Stimulated activated CD4-positive, alpha-beta T cell treated with anti-CD3 and anti-CD28 coated beads, Interleukin-2, amount 100 ng/mL, for 48 hours (primary cell): ENCODE measurements around the gene TDRD5.

Source experiments
- DNase-seq, 2 donors: peaks; one replicate each; pipeline ENCODE4 v3.0.0-alpha.2; 2020

TDRD5 gene, protein sequence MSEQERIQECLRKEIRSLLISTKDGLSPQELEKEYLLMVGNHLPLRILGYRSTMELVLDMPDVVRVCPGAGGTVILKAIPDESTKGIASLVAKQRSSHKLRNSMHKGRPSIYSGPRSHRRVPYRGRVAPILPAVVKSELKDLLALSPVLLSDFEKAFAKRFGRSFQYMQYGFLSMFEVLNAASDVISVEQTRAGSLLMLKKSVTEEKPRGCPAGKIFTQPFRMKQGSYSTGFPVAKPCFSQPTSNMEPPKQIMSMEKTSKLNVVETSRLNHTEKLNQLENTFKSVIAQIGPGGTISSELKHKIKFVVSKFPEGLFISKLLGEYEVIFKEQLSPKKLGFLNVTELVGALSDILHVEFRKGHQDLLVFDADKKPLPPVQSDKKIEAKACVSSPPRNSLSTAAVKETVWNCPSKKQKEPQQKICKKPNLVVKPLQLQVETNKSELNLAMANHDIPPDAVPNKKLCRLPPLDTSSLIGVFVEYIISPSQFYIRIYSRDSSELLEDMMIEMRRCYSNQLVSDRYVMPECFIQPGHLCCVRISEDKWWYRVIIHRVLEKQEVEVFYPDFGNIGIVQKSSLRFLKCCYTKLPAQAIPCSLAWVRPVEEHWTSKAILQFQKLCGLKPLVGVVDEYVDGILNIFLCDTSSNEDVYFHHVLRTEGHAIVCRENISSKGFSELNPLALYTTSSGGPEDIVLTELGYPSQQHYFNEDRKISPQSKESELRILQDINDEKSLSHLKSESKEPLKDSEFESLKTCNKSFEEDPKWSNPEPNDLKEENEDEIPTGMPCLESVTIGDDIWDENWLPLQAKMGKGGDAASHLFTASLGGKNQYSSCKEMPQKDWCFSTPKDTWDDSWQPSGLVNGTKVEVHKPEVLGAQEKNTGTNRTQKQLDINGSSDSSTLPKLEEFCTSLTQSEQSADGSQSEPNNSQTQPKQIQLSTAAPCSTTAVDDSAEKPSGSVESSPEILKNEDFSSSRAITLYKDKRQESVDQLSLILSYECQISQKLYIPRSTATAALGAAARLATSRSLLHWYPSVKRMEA

DNA sequence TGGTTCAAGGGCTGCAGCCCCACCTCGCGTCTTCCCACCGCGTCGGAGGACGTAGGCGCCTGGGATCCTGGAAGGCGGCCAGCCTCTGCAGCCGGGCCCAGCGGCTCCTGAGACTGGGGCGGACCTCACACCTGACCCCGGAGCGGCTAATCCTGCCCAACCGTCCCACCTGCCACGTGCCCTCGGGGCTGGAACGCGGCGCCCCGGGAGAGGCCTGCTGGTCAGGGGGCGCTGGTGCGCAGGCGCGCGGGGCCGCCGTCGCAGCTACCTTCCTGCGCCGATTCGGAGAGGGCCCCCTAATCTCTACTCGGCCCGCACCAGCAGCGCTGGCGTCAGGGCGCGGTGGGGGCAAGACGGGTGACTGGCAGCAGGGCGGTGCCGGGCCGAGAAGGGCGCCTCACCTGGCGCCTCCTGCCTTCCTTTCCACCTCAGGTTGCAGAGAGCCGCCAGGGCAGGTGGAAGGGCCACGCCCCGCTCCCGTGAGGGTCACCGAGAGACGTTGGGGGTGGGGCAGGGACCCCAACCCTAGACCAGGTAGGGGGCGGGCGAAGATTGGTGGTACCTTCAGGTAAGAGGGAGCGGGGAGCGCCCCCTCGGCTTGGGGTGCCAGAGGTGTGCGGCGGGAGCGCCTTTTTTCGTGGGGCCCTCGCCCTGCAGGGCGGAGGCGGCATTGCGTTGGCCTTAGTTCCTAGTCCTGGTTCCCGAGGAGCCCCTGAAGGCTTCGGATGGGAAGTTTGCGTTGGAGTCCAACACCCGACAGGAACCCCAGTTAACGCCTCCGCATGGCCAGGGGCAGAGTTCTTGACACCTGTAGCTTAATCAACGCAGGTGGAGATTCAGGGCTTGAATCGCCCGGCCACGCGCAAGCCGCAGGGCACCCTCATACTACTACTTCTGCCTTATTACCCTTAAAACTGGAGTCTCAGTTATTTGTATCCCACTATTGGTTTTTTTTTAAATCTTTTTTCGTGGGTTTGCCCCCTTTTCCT is at the start of gene TDRD5:
TDRD5 (plus strand) TSS at position 241 of the 989 bp plus-strand sequence. CDS start 784 bp downstream, outside the sequence.
- no peak for DNase-seq

DNA sequence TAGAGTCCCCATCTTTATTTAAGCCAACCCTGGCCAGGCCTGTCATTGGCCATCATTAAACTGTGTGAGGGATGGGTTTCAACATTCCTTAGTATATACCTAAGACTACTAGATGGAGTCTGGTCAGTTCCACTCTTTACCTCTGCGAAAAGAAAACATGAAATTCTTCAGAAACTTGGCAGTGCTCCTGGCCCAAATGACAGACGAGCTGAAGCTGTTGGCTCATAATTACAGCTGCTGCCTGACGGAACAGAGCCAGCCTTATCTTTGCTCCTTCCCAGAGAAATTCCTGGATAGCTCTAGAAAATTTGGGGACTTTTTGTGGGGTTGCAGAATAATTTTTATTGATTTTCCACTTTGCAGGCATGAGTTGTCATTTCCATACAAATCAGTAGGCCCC is 46.3 kb upstream of the TDRD5 start:
- no peak for DNase-seq

DNA sequence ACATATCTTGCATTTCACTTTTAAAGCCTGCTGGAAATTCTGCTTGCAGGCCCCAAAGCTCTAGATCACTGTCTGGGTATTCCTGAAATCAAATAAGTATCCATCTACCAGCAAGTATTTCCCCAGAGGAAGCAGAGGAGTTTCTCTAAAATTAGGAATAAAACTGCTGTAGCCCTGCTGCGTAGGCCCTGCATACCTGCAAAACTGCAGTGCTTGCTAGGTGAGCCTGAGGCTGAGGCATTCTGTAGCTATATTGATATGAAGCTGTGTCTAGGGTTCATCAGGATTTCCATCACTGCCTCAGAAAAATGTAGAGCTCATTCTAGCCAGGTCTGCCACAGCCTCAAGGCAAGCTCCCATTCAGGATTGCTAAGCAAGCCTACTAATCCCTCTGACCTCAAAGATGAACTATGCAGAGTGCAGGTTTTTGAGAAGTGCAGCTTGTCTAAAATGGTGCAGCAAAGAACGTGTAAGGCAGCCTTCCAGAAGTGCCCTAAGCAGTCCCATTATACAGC is 44.6 kb upstream of the TDRD5 start:
- no peak for DNase-seq

DNA sequence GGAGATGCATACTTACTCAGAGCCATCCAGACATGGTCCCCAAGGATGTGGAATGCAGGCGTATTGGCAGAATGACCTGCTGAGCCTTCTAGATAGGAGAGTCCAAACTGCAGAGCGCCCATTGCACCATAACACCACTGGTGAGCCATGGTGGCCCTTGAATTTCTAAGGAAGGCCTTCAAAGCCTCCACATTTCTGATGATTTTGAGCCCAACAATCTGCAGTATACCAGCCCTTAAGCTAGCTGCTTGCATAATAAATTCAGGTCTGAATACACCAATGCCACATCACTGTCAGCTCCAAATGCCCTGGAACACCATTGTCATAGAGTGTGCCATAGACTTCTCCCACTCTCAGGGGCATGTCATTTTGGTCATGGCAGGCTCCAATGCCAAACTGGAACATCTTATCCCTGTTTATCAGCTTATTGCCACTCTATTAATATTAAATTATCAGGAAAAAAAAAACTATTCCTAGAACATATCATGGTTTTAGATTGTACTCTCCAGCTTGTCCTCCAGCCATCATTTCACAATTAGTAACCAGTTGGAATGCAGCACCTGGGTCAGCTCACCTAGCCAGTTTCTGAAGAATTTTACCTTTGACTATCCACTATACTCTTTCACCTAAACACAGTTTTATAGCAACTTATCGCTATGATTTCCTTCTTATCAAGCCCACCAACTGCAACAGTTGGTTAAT is 42.8 kb upstream of the TDRD5 start:
- DNase-seq: no peak

DNA sequence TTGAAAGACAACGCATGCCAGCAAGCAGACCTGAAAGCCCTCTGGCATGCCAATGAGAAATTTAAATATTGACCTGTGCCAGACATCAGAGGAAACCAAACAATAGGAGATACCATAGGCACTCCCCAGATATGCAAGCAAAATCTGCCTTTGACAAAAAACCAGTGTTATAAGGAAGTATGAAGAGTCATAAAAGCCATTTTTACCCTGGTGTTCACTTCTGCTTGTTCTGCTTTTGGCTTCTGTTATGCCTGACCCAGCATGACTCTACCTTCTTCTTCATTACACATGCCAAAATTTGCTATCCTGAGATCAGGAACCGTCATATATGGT is 42.3 kb upstream of the TDRD5 start:
- DNase-seq: no peak

DNA sequence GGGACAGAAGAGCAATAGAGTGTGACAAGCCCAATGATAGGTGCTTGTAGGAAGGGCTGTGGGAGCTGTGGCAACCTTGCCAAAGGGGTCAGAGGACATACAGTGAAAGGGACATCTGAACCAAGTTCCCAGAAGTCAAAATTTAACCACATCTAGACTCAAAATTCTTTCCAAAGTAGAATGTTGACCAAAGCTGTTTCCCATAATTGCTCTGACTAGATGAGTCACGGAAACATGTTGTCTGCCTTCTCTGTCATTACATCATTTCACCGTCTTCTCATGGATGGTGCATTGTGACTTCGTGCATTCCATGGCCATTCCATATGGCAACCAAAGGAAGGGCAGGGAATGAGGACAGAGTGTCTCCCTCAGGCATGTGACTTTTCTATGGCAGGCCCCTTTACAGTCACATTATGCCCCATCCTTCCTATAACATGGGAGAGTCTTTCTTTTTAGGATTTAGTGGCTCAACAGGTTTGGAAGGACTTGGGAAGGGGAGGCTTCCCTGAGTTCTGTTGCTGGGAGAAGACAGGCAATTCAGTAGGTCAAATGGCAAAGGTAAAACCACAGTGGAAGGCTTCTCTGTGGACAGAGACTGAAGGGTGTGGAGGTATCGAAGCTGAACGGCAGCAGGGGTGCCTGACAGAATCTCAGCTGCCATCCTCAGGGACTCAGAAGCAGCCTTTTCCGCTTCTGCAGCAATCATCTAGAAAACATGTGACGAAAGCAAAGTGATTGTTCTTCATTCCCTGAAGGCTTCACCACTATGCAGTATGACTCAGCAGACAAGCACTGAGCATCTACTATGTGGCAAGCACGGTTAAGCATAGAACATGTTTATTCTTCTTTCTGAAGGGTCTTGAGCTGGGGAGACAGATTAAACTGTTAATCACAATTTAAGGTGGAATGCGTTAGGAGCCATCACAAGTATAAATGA is 40.6 kb upstream of the TDRD5 start:
- no peak for DNase-seq

DNA sequence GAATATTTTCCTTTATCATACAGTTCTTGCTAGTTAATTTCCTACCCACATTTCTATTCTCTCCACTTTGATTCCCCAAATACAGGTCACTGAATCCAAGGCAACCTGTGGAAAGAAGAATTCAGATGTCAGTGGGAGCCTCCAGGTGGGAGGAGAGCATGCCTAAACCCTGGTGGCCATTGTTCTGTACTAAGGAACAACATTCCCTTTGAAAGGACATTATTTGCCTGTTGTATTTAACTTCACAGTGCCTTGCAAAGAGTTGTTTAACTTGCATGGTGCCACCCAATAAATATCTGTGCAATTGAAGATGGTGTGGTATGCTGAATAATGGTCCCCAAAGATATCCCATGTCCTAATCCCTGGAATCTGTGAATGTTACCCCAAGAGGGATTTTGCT is 37.2 kb upstream of the TDRD5 start:
- no peak for DNase-seq

DNA sequence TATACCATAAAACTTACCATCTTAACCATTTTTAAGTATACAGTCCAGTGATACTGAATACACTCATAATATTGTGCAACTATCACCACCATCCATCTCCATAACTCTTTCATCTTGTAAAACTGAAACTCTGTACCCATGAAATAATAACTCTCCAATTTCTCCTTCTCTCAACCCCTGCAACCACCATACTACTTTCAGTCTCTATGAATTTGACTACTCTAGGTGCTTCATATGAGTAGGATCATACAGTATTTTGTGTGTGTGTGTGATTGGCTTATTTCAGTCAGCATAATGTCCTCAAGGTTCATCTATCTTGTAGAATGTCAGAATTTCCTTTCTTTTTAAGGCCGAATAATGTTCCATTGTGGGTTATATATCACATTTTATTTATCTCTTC is 33.6 kb upstream of the TDRD5 start:
- DNase-seq: no peak

DNA sequence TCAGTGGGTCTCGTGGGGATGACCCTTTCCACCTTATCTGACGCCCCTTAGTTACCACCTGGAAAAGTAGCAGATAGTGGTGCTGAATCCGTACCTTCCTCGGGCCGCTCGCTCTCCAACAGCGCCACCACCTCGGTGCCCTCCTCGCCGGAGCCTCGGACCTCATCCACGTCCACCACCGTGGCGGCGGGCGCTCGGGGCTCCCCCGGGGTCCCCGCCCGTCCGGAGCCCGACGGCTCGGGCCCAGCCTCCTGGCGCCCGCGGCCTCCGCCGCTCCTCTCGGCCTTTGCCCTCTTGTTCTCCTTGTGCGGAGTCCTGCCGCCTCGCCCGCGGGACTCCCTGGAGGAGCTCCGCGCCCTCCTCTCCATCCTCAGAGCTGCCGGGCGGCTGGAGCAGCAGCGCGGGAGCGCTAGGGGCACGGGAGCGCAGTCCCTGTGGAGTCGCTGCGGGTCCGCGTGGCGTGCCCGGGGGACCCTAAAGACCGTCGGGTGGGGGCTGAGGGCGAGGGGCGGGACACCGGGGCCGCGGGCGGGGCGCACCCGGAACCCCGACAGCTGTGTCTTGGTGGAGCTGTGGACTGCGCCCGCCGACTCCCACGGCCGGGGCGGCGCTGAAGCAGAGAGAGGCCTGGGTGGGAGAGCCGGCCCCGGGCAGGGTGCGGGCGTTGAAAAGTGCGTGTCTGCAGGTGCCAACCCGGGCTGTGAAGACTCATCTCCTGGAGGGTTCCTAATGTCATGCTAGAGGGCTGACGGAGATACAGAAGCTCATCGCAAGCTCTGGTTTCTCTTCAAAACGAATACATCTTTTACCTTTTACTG is 15.9 kb upstream of the TDRD5 start, which contains the start of gene NPHS2:
NPHS2 (minus strand) TSS at position 452 of the 818 bp plus-strand sequence; CDS start at position 368, 84 bp downstream.
- no peak for DNase-seq

DNA sequence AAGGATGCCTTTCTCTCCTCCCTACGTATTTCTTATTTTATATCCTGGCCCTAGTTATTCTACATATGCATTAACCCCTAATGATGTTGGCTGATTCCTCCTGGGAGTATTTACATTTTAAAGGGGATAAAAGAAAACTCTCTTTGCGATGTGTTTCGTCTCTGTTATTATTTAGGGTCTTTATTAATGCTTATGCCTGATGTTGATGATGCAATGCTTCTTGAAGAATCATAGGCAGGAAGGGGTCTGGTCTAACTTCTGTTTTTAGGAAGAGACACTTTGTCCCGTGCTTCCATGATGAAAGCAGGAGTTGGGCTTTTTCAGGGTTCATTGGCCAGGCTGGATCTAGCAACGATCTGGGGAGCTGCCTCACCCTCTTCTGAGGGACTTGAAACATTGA is 15.1 kb upstream of the TDRD5 start:
- DNase-seq: no peak

DNA sequence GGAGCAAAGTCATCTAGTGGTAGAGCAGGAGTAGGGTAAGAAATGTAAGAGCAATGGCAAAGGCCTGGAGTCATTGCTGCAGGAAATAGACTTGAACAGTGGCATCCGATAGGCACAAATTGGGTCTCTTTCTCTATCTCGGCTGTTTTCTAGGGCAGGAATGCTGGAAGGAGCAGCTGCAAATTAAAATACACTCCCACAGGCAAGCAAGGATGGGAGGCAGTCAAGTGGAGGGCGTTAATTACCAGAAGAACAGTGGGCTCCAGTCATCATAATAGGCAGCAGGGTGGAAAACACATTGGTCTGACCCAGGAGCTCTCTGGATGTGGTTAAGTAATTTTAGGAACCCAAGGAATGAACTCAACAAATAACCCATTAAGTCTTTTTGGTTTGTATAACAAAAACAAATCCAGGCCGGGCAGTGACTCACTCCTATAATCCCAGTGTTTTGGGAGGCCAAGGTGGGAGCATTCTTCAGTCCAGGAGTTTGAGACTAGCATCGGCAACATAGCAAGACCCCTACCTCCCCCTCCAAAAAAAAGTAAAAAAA is 7.8 kb upstream of the TDRD5 start:
- no peak for DNase-seq

DNA sequence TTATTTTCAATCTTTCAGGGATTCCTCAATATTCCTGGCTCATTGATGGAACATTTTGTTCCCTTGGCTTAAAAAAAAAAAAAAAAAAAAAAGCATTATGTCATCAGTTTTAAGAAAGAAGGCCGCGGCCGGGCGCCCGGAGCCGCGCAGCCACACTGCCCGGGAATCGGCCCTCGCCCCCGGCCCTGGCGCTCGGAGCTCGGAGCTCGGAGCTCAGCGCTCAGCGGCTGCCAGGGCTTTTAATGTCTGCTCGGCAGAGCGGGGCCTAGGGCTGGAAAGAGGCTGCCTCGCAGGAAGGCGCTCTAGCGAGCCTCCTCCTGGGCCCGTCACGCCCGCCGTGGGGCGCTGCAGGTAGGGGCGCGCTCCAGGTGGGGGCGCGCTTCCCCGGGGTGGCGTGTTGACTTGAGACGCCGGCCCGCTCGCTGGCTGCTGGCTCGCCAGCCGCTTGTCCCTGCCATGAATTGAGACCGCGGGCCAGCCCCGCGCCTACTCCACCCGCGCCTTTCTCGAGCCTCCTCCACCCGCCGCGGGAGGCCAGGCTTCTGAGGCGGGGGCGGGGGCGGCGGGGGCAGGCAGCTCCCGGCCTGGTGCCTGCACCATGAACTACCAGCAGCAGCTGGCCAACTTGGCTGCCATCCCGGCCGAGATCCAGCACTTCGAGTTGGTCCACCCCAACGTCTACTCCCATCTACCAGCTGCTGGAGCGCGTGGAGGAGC is 5.4 kb upstream of the TDRD5 start:
- DNase-seq: peak in 1 of 2 donors; percentile 12

DNA sequence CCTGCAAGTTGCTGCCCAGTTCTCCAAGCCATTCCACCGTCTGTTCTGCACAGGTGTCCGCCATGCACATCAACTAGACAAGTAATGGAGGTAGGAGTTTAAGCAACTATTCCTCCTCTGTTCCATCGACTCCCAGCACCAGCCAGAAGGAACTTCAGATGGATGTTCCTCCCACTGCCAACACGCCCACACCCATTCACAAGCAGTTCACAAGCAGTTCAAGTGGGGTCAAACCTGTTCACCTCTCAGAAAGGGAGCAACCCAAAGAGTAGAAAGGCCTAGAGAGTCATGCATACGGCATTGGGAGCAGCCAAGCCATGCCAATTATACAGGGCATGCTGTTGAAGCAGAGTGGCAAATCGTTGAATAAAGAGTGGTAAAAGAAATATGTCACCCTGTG is 4.3 kb upstream of the TDRD5 start:
- no peak for DNase-seq

DNA sequence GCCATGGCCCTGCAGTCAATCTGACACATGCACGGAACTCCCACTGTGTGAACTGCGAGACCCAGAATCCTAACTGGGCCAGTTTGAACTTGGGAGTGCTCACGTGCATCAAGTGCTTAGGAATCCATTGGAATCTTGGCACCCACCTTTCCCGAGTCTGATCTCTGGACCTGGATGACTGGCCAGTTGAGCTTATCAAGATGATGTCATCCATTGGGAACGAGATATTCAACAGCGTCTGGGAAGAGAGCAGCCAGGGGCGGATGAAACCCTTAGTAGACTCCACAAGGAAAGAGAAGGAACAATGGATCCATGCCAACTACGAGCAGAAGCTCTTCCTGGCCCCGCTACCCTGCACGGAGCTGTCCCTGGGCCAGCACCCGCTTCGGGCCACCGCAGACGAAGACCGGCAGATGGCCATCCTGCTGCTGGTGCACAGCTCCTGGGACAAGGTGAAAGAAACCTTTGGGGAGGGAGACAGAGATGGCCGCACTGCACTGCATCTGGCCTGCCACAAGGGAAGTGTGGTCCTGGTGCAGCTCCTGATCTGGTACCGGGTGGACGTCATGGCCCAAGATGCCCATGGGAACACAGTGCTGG is 3.1 kb upstream of the TDRD5 start:
- no peak for DNase-seq

DNA sequence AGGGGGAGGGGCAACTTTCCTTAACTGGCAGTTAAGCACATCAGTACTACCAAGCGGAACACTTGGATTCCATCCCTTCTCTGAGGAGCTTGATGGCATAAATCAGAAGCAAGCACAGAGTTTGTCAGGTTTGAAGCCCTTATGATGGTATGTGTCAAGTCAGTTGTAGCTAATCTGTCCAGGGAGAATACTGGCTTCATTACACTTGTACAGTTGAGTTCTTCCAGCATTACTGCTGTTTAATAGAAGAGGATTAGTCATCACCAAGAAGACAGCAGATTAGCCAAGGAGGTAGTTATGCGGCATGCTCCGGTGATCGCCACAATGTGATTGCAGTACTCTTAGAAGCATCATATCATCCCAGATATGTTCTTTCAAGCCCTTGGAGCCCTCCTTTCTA is 2.1 kb upstream of the TDRD5 start:
- no peak for DNase-seq

DNA sequence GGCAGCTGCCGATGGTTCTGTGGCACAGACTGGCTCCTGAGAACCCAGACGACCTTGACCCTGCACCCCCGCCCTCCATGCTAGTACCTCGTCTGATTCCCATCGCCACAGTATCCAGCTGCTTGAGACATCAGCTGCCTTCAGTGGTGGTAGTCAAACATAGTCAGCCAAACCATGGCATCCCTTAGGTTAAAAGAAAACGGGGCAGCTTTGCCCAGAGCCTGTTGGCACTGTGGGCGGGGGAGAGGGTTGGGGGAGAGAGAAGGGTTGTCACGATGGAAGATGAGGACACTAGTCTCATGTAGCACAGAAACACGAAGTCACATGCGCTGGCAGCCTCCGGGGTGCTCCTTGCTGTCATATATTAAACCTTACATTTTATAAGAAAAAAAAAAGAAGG is 961 bp upstream of the TDRD5 start:
- DNase-seq: no peak

DNA sequence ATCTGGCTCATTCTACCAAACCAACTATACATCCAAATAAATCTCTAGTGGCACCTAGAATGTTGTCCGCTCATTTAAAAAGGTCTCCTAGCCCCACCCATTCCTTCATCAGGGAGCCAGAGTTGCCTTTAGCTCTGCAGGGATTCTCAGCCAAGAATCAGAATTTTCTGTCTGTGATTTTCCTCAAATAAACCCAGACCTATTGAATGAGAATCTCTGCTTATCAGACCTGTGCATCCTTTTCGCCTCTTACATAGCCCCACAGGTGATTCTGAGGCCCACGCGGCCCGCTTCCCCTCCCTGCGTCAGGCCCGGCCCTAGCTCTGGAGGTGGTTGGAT is 410 bp upstream of the TDRD5 start:
- no peak for DNase-seq

DNA sequence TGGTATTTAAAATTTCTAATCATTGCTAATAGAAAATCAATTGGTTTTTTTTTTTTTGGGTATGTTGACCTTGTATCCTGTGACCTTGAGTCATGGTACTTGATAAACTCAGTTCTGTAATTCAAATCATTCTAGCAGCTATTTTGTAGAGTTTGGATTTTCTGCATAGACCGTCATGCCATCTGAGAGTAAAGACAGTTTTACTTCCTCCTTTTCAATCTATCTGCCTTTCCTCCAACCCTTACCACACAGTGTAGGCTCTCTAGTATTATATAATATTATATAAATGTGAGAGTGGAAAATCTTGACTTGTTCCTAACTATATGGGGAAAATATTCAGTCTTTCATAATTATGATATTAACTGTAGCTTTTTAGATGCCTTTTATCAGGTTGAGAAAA is 7.0 kb downstream of the TDRD5 start:
- DNase-seq: no peak
